NCI-H1105 treated with DMSO at 0.1 percent for 48 hours (cell line): Measurements from ENCODE around the gene KDM8.
"Not testable (repeated sequence)": the region's sequence is repeated elsewhere in the genome, so short reads cannot be mapped to it uniquely, and the experiment has no call there.

Experiments used
- DNase-seq: peaks from one replicate; lab custom pipeline; 2025; lab: John Stamatoyannopoulos, UW

Gene KDM8

DNA sequence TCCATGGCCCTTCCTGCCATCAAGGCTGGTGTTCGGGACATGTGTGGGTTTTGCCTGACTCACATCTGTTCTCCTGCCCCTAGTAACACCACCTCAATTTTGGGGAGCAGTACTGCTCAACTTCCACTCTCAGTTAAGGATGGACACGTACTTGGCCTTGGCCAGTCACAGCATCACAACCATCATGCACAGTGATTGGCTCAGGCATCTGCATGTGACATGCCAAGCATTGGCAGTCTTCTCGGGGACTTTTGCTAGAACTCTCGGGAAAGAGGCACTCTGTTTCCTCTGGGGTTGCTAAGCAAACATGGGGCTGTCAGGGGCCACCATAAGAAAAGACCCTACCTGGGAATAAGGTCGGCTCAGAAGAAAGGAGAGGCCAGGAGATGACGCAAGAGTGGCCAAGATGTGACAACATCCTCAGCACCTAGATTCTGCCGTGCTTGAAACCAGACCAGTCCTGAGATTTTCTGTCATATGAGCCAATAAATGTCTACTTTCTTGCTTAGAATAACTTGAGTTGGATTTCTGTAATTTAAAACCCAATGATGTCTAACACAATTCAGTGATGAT lies 11.9 kb upstream of the KDM8 start:
- DNase-seq: no peak

DNA sequence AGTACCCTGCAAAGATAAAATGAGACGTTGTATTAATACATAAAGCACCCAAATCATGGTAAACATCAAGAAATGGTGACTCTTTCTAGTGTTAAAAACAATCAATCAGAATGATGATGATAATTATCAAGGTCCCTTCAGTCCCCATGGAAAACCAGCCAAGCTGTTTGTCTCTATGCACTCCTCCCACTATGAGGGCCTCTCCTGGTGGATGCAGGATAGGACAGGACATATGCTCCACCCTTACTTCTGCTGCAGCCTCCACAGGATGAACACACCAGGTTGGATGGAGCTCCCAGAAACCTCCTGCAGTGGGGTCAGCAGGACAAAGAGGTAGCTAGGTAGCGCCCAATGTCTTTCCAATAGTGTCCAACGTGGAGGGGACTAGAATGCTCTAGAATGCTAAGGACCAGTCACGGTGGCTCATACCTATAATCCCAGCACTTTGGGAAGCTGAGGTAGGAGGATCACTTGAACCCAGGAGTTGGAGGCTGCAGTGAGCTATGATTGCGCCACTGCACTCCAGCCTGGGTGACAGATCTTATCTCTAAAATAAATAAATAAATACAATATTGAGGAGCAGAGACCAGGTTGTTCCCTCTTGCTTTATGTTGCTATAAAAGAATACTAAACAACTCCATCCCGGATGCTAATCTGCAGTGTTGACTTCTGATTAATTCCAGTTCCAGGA lies 9.9 kb upstream of the KDM8 start:
- no peak for DNase-seq

DNA sequence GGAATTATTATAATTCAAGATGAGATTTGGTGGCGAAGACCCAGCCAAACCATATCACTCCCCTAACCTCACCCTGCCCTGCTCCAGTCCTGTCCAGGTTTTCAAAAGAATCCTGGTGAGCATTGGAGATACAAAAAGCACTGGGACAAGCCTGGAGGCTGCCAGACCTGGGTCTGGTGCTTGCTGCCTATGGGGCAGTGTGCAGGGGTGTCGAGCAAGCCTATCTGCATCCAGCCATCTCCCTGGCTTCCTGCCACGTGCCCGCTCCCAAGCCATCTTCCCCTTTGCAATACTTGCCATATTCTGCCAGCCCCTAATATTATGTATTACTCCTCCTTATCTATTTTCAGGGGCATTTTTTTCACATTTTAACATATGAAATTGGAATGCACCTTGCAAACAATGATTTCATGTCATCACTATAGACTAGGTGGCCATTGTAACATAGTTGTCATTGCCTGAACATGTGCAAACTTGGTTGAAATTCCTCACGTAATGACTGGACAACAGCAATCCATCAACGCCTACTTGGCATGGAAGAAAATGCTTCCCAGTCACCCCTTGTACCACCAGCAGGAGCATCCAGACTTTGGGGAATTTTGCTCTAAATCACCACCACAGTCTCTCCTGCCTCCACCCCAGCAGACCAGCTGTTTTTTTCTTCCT lies 8.1 kb upstream of the KDM8 start:
- DNase-seq: no peak

DNA sequence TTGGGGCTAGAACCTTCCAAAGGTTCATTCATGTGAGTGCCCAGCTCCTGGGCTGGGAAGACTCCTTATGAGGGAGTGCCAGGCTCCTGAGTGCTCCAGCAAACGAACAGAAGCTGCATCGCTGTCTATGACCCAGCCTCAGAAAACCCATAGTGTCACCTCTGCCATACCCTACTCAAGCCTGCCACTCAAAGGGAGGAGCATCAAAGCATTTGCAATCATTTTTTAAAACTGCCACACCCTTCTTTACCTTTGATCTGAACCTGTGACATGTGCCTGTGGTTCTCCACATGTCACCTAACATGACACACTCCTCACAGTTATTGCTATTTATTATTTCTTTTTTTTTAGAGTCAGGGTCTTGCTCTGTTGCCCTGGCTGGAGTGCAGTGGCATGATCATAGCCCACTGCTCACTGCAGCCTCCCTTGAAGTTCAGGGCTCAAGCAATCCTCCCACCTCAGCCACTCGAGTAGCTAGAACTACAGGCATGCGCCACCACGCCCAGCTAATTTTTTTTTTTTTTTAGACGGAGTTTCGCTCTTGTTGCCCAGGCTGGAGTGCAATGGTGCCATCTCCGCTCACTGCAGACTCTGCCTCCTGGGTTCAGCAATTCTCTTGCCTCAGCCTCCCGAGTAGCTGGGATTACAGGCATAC lies 7.3 kb upstream of the KDM8 start:
- DNase-seq: no peak

DNA sequence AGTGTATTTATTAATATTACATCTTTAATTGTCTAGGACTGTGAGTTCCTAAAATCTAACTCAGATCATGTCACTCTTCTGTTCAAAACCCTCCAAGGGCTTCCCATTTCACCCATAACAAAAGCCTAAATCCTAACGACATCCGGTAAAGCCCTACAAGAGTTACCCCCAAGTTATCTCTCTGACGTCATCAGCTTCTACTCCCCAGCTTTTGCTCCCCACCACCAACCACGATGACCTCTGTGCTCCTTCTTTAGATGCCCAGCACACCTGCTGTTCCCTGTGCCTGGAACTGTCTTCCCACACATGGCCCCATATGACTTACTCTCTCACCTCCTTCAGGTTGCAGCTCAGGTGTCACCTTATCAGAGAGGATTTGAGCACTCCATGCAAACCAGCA lies 6.3 kb upstream of the KDM8 start:
- DNase-seq: no peak

DNA sequence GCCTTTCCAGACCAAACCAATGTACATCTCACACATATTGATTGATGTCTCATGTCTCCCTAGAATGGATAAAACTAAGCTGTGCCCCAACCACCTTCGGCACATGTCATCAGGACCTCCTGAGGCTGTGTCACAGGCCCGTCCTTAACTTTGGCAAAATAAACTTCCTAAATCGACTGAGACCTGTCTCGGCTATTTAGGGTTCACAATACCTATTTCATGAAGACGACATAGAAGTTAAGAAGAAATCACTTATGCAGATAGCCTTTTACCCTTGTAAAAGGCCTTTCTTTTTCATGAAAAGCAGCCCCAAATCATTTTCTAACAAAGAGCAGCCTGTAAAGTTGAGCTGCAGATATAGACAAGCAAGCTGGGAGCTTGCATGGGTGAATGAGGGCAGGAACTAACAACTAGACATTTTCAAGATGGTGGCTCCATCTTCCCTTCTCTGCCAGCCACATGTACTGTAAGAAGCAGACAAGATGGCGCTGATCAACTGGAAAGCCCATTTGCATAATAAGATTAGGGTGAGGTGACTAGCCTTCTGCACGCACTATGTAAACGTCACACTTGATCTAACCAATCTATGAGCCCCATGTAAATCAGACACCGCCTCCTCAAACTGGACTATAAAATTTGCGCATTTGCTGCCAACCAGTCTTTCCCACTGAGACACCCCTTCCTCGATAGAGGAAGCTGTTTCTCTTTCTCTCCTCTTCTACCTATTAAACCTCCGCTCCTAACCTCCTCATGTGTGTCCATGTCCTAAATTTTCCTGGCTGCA lies 4.7 kb upstream of the KDM8 start:
- DNase-seq: no peak

DNA sequence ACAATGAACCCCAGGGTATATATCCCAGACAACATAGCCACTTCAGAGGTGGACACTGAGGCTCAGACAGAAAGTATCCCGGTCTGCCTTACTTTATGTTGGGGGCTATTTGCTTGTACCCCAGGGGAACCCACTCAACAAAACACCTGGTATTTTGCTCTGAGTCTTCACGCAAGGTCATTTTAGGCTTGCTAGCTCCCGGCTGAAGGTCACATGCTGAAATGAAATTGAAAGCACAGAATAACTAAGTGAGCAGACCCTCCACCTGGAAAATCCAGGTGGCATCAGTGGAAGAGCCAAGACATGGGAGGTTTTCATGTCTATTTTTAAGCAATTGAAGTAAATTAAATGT lies 4.1 kb upstream of the KDM8 start:
- DNase-seq: no peak

DNA sequence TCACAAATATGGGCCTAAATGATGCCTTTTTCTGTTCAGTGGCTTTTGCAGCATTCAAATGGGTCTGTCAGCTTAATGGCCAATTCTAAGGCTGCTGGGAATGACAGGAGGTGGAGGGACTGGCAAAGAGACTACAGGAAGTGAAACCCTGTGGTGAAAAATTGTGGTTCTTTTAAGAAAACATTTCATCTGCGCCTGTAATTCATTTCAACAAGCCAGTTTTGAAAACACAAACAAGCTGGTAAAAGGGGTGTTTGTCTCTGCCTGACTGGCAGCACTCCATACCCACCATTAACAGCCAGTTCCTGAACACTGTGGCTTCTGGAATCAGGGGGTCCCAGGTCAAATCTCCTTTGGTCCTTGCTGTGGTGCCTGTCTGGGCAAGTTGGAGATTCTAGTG lies 3.6 kb upstream of the KDM8 start:
- no peak for DNase-seq

DNA sequence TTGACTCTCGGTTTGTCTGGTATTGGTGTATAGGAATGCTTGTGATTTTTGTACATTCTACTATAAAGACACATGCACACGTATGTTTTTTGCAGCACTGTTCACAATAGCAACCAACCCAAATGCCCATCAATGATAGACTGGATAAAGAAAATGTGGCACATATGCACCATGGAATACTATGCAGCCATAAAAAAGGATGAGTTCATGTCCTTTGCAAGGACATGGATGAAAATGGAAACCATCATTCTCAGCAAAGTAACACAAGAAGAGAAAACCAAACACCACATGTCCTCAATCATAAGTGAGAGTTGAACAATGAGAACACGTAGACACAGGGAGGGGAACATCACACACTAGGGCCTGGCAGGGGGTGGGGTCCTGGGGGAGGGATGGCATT lies 2.4 kb upstream of the KDM8 start:
- DNase-seq: not testable (repeated sequence)

DNA sequence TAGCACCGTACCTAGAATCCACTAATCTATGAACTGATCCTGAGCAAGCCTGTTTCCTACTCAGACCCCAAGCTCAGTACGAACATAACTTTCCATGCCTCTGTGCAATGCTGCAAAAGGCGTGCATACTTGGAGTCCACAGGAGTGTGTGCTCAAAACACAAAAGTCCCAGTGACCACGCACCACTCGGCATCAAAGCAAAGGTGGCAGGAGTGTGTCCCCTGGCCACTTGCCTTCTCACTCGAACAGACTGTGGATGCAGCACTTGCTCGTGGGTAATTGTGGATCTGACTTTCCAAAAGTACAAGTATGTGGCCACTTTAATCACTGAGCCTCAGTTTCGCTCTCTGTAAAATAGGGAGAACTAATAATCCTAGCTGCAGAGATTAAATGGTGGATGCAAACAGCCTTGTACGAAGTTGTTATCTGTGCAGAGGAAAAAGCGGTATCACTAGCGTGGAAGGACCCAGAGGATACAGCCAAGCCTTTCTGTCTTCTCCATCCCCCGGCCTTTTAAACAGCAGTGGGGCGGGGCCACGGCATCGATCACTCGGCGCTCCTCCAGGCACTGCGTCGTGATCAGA lies 311 bp upstream of the KDM8 start:
- DNase-seq: peak; percentile 88

DNA sequence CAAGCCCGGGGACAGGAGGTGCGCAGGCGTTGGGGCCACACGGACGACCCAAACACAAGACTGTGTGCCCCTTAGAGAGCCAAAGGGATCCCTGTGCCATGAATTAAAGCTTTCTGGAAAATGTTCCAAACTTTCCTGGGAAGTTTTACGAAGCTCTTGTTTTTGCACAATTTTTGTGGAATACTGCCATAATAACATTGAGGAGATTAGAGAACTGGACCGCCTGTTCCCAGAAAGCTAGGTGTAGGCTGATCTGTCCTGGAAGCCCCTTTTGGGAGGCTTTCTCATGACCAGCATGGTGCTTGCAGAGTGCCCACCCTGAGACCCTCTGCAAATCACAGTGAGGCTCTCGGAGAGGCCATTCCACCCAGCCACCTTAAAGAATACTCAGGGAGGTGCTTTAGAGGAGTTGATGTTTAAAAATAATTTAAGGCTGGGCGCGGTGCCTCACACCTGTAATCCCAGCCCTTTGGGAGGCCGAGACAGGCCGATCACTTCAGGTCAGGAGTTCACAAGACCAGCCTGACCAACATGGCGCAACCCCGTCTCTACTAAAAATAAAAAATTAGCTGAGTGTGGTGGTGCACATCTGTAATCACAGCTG lies 1.1 kb downstream of the KDM8 start:
- DNase-seq: no peak

DNA sequence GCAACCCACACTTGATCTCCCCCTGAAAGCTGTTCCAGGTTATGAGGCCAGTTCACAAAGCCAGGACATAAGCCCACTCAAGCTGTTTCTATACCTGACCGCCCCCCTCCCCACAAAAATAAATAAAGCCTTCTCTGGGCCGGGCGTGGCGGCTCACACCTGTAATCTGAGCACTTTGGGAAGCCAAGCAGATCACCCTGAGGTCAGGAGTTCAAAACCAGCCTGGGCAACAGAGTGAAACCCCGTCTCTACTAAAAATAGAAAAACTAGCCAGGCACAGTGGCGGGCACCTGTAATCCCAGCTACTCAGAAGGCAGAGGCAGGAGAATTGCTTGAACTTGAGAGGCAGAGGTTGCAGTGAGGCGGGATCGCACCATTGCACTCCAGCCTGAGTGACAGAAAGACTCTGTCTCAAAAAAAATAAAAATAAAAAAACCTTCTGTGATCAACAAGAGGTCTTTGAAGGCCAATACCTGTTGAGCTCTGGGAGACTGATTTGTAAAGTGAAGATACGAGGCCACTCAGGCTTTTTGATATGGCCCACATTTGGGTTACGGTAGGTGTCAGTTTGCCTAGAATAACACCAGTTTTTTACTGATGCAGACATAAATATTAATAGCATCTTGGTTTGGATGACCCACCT lies 2.2 kb downstream of the KDM8 start:
- no peak for DNase-seq

DNA sequence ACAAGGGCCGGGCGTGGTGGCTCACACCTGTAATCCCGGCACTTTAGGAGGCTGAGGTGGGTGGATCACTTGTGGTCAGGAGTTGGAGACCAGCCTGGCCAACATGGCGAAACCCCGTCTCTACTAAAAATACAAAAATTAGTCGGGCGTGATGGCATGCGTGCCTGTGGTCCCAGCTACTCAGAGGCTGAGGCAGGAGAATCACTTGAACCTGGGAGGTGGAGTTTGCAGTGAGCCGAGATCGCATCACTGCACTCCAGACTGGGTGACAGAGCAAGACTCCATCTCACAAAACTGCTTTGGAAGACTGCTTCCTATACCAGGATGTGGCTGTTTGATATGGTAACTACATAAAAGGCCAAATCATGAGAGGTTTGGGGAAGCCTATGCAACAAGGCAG lies 3.8 kb downstream of the KDM8 start:
- DNase-seq: not testable (repeated sequence)

DNA sequence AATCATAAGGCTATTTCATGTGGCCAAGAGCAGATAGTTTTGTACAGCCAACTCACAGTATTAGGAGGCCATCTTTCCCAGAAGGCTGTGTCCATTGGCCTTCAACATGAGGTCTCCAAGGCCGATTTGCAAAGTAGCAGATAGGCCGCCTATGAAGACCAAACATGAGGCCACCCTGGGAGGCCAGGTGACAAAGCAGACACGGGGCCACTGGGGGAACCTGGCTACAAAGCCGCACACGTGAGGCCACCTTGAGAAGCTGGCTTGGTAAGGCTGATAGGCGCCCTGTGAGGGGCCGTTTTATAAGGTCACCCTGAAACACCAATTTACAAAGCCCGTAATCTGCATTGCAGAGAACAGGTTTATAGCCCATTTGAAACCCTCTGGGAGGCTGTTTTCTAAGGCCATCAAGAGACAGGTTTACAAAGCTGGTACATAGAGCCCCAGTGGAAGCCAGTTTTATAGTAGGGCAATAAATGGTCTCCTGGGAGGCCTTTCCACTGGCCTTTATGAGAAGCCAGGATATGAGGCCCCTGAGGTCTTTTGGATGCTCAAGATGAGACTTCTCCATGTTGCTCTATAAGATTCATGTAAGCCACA lies 4.9 kb downstream of the KDM8 start:
- DNase-seq: no peak

DNA sequence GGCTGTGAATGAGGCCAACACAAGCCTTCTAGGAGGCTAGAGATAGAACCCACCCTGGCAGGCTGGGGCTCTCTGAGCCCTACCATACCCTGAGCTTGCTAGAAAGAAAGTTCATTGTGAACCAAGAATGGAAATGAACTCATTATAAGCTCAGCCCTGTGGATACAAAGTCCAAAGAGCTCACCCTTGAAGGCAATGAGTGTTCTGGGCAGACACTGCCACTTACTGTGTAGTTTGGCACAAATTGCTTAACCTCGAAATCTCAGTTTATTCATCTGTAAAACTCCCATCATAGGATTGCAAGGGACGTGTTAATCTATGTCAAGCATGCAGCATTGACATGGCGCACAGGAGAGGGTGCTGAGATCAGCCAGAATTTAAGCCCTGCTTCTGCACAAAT lies 5.5 kb downstream of the KDM8 start:
- DNase-seq: no peak

DNA sequence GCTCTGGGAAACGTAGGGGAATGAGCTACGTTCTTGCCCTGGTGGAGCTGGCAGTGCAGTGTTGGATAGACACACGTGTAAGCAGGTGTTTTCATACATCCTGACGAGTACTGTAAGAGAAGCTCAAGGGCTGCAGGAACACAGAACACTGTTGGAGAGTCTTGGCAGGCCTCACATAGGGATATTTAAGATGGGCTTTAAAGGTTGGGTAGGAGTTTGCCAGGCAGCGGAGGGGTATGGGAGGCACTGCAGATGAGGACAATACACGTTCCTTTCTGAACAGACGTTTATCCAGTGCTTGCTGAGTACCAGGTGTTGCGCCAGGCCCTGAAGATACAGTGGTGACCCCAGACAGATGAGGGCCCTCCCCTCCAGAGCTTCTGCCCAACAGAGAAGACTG lies 6.3 kb downstream of the KDM8 start:
- no peak for DNase-seq

DNA sequence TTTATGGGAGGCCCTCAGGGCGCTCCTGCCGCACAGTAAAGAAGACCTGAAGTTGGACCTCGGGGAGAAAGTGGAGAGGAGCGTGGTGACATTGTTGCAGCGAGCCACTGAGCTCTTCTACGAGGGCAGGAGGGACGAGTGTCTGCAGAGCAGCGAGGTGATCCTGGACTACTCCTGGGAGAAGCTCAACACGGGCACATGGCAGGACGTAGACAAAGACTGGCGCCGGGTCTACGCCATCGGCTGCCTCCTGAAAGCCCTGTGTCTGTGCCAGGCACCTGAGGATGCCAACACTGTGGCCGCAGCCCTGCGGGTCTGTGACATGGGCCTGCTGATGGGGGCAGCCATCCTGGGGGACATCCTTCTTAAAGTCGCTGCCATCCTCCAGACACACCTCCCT lies 6.8 kb downstream of the KDM8 start:
- DNase-seq: no peak

DNA sequence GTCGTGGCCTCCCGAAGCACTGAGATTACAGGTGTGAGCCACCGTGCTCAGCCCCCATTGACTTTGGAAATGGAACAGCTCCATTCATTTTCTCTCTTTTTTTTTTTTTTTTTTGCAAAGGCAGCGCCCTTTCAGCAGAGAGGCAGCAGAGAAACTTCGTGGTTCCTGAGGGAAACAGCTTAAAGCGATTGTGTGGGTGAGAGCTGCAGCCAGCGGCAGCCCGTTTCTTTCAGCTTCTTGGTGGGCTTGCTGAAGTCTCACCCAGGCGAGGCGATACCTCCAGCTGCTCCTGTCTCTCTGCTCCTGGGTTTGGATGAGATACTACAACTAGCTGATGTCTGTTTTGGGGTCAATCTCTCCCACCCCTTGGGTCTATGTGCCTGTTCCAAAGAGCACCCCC lies 7.7 kb downstream of the KDM8 start:
- no peak for DNase-seq

DNA sequence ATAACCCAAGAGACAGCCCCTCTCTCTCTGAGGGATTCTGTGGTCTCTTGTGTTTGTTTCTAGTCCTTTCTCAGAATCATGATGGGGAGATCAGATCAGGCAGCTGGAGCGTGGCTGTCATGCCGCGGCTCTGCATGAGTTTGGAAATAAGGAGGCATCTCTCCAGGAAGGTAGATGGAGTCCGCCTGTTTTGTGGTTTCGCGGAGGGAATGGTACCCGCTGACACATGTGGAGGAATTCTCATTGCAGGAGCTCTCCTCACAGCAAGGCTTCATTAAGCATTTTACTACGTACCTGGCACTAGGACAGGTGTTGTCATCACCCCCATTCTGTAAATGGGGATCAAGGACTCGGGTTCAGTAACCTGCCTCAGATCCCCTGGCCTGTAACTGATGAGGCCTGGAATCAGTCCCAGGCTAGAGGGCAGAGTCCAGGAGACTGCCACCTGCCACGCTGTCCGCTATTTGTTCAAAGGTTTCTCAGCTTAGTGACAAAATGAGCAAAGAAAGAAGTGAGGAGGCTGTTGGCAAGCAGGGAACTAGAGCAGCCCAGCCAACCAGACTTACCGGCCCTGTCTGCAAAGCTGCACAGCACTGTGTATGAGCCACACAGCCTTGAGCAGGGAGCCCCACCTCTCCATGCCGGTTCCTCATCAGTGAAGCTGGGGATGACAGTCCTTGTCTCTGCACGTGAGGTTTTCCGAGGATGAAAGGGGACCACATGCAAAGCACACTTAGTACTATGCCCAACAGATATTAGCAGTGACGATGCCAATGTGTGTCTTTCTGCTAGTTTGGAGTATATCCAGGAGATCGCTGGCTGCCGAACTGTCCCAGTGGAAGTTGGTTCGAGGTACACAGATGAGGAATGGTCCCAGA lies 11.0 kb downstream of the KDM8 start:
- DNase-seq: no peak

DNA sequence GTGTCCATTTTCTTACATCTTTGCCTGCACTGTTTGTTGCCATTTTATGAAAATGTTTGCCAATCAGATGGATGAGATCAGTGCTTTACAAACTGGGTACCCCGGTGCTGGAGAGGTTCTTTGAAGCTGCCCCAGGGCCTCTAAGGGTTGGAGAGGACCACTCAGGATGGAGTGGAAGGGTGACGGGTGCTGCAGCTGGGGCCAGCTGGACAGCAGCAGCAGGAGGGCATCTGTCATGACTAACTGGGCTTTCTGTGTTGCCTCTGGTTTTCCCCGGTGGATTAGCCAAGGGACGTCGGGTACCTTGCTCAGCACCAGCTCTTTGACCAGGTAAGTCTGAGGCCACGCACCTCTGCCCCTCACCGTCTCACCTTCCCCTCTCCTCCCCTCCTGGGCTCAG lies 12.3 kb downstream of the KDM8 start:
- DNase-seq: no peak
